NCI-H2107 treated with DMSO at 0.1 percent for 48 hours (cell line): ENCODE measurements around the gene POLRMT.

ENCODE experiments used
- DNase-seq: peaks from one replicate; lab custom pipeline; 2025; ENCODE audit not compliant: unreplicated experiment; lab: John Stamatoyannopoulos, UW

The POLRMT gene

DNA sequence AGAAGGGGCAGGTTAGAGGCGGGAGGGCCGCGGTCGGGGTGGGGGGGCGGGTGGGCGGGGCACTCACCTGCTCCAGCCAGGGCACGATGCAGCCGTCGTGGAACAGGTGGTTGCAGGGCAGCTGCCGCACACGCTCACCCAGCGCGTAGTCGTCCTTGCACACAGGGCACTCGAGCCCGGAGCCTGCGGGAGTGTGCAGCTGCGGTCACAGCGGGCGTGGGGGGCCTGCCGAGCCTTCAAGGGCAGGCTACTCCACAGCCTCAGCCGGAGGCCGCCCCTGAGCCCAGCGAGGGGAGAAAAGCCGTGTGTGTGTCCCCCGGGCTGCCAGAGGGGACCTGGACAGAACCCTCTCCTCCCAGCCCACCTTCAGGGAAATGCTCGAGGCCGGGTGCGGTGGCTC lies 15.0 kb upstream of the POLRMT start:
- DNase-seq = no peak

DNA sequence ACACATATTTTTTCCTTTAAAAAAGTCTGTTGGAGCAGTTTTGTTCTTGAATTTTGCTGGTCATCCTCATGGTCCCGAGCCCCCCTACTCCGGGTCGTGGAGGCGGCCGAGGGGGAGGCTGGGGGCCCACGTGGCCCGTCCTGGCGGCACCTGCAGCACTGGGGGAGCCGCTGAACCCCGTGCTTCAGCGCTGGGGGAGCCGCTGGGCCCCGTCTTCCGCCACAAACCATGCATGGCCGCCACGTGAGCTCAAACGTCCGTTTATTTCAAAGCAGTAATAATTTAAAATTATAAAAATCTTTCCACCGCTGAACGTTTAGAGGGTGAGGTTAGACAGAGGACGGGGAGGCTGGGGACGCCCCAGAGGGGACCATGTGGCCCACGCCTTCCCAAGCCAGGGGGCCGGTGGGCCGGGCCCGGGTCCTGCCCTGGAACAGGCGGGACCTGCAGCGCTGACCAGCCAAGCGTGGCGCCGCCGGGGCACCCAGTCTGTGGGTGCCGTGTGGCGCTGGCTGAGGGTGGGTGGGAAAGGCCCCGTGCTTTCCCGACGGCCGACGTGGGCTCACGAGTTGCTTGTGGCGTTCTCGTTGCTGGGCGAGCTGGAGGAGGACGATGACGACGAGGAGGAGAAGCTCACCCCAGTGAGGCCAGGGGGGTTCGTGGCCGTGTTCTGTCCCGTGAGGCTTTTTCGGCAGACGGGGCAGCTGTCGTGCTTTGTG lies 14.4 kb upstream of the POLRMT start:
- DNase-seq = no peak

DNA sequence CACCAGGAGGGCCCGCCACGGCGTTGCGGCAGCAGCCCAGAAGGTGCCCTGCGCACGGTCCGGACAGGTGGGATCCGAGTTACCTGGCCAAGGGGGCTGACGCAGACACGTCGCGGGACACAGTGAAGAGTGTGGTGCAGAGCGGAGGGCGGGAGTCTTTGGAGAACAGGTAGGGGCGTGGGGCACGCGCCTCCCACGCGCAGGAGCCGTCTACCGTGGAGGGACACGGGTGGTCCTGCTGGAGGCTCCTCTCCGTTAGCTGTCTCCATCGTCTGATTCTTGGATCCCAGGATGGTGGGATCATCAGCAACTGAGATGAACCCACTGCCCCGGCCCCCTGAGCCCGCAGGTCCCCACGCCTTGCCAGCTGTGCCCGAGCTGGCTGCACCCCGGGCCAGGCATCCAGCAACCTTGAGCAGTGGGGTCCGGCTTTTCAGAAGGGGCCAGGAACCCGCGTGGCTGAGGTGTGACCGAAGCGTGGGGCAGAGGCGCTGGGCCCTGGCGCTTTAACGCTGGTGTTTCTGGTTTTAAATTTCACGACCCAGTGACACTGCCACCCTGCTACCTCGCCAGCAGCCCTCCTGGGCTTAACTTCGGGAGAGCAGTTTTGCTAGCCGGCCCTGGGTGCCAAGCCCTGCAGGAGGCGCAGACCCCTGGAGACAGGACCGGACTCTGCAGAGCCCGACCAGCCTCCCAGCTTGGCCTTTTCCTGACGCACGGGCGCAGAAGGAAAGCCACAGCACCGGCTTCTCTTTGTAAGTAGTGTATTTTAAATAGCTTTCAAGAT lies 13.6 kb upstream of the POLRMT start:
- no peak for DNase-seq

DNA sequence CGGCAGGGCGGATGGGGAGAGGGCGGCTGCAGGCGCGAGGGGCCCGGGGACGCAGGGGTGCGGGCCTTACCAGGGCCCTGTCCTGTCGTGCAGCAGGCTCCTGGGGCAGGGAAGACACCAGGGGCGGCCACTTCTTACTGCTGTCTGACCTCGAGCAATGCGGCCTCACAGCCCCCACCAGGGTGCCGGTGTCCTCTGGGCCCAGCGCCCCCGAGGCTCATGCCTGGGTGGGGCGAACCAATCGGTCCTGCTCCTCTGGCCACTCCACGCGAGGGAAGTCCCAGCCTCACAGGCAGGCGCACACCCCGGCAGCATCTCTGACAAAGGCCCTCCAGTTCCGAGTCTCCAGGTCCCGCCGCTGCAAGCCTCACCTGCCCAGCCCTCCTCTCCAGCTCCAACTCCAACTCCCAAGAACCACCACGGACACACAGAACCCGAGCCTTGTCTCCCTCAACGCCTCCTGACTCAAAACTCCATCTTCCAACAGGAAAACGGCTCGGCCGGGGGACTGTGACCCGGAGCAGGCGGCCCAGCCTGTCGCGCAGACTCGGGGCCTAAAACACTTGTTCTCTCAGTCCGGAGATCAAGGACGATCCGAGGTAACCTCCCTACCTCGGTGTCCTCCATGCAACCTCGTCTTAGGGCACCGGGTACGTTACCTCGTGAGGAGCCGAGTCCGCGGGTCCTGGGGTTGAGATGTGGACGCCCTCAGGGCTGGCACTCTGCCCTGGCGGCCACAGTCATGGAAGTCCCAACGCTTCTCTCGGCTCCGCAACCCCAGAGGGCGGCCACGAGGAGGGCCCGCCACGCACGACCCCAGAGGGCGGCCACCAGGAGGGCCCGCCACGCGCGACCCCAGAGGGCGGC lies 12.8 kb upstream of the POLRMT start:
- no peak for DNase-seq

DNA sequence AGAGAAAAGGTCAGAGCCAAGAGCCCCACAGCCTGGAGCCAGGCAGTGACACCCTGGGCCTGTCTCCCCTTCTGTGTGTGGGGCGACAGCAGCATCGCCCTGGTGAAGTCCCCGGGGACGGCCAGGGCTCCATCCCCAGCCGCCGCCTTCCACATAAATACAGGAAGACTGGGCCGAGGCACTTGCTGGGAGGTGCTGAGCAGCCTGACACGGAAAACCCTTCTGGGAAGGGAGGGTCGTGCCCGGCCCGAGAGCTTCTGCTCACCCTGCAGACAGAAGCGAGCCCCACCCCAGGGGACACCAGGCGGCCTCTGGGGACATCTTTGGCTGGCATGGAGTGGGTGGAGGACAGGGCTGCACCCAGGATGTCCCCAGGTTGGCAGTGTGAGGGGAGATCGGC lies 11.5 kb upstream of the POLRMT start:
- no peak for DNase-seq

DNA sequence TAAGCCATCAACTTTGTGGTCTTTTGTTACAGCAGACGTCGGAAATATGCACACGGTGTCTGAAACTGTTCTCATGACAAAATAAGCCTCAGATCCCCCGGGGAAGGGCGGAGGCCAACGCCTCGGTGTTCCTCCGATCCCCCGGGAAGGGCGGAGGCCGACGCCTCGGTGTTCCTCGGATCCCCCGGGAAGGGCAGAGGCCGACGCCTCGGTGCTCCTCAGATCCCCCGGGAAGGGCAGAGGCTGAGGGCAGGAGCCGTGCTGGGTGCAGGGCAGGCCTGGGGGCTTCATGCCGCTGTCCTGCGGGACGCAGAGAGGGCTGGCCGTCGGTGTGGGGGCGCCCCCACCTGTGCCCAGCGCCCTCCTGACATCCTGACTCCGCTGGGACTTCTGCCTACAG lies 11.0 kb upstream of the POLRMT start:
- DNase-seq = no peak

DNA sequence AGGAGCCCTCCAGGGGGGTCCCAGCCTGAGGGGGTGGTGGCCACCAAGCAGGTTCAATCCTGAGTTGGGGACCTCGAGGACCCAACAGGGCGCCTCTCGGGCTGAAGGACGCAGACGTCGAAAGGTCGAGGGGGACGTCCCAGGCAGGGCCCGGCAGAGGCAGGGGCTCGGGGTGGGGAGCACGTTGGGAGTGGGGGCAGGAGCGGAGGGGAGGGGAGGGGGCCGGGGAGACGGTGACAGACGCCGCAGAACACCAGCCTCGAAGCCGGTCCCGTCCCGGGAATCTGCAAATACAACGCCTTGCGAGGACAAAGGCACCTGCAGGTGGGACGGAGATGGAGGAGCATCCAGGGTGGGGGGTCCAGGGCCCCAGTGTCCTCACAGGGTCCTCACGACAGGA lies 10.4 kb upstream of the POLRMT start:
- no peak for DNase-seq

DNA sequence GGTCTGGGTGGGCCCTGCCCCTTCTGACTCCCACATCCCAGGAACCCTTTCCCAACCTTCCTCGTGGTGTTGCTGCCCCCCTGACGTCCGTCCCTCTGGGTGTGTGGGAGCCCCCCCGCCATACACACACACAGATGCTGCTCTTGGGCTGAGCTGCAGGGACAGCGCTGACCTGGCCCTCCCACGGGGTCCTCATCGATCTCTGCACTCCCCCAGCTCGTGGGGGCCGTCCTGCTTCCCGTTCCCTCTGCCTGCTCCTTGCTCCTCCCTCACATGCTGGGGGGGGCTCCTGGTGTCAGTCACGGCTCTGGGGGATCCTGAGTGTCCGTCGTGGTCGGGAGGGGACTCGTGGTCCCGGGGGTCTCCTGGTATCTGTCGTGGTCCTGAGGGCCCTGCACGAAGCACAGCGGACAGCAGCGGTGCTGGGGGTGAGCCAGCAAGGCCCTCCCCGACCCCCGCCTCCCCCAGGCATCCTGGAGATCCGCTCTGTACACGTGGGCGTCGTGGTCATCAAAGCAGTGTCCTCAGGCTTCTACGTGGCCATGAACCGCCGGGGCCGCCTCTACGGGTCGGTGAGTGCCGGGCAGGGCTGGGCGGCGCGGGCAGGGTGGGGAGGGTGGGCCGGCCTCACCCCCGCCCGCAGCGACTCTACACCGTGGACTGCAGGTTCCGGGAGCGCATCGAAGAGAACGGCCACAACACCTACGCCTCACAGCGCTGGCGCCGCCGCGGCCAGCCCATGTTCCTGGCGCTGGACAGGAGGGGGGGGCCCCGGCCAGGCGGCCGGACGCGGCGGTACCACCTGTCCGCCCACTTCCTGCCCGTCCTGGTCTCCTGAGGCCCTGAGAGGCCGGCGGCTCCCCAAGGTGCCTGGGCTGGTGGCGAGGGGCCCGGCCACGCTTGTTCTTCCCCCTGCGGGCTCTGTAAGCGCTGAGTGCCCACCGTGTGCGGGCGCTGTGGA lies 9.7 kb upstream of the POLRMT start:
- DNase-seq = no peak

DNA sequence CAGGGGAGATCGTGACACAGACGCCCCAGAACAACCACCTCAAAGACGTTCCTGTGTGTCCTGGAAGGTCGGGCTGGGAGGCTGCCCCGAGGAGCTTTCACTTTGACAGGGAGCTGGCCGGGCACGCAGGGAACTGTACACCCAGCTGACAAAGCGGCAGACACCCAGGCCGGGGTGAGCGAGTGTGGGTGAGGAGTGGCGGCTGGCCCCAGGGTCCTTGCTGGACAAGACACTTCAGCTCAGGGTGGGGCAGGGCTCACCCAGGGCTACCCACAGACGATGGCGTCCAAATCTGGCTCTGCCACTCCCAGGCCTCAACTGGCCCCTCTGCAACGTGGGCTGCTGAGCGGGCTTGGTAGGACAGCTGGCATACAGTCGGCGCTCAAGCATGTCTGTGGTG lies 8.4 kb upstream of the POLRMT start:
- no peak for DNase-seq

DNA sequence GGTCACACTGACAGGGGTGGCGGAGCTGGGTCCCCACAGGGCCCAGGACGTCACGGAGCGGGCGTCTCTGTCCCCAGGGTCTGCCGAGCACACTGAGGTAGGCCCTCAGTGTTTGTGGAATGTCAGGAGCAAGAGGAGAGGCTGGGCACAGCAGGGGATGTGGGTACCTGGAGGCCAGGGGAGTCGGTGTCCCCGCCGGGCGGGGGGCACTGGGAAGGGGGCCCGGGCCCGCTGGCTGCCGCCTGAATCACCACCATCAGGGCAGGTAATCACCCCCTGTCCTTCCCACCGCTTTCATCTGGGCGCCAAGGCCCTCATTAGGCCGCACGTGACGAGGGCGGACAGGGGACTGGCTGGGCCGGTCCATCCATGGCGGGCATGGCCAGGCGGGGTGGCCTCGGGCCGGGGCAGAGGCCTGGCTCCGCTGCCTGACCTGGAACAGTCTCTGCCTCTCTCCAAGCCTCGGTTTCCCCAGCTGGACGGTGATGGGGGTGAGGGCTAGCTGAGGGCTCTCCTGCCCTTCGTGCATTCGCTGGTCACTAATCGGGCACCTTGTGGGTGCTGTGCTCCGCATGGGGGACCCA lies 7.4 kb upstream of the POLRMT start:
- no peak for DNase-seq

DNA sequence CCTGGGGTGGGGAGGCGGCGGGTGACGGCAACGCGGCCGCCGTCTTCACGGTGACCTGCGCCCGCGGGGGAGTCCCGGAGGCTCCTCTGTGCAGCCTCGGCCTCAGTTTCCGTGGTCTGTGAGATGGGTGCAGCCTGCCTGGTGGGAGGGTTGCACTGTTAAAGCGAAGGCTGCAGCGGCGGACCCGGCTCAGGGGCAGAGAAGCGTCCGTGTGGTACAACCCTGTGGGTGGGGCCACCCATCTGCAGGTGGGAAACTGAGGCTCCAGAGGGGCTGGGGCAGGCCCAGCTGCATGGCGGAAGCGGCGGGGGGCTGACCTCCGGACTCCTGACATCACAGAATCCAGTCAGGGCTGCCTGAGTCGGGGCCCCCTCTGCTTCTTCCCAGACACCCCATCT lies 6.8 kb upstream of the POLRMT start:
- DNase-seq = no peak

DNA sequence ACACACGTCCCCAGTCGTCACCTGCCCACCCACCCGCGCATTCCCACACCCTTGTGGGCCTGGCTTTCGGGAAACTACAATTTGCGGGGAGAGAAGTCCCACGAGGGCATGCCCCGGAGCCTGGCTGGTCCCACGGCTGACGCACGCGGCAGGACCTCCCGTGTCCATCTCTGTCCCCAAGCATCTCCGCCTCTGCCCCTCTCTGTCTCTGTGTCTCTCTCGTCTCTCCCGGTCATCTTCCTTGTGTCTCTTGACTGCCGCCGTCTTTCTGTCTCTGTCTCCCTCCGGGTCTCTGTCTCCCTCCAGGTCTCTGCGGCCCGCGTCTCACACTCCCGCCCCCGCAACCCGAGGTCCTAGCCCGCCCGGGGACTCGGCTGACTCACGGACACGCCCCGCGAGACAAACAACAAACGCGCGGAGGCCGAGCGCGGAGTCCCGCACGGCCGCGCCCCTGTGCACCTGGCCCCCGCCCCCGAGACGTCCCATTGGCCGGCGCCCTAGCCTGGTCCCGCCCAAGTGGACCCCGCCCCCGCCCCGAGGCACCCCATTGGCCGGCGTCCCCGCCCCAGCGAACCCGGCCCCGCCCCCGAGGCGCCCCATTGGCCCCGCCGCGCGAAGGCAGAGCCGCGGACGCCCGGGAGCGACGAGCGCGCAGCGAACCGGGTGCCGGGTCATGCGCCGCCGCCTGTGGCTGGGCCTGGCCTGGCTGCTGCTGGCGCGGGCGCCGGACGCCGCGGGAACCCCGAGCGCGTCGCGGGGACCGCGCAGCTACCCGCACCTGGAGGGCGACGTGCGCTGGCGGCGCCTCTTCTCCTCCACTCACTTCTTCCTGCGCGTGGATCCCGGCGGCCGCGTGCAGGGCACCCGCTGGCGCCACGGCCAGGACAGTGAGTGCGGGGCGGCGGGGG lies 6.2 kb upstream of the POLRMT start, which contains the start of gene FGF22:
TSS of gene FGF22 (plus strand) at position 627 of the 908 bp plus-strand sequence. CDS start at position 674, 47 bp downstream.
- DNase-seq = peak; percentile 31

DNA sequence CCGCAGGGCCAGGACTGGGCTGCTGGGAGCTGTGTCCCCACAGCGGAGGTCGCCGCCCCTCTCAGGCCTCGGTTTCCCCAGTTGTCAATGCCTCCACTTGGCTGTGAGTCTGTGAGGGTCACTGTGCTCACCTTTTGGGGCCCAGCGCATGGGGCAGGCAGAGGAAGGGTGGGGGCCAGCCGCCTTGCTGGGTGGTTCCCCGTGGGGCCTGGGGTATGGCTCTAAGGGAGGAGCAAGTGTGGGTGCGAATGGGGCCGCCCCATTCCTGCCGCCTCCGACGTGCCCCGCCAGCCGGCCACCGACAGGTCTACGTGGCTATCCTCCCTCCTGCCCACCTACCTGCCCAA lies 5.5 kb upstream of the POLRMT start:
- no peak for DNase-seq

DNA sequence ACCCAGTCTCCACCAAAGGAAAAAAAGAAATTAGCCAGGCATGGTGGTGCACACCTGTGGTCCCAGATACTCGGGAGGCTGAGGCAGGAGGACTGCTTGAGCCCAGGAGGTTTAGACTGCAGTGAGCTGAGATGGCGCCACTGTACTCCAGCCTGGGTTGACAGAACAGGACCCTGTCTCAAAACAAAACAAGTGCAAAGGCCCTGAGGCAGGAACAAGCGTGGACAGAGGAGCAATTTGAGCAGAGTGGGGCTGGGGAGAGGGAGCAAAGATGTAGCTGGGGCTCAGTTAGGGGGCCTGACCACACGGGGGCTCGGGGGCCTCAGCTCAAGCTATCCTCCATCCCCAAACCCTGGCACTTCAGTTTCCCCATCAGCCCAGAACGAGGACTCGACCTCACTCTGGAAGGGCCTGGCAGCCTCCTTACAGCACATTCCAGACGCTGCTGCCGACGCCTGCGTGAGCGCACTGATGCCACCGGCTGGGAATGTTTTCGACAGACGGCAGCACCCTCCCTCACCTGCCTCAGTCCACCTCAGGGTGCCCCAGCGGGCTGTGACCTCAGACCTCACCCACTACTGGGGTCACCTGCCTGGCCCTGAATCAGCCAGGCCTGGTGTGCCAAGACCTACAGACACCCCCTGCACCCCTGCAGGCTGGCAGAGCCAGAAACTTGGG lies 1.8 kb upstream of the POLRMT start:
- no peak for DNase-seq

DNA sequence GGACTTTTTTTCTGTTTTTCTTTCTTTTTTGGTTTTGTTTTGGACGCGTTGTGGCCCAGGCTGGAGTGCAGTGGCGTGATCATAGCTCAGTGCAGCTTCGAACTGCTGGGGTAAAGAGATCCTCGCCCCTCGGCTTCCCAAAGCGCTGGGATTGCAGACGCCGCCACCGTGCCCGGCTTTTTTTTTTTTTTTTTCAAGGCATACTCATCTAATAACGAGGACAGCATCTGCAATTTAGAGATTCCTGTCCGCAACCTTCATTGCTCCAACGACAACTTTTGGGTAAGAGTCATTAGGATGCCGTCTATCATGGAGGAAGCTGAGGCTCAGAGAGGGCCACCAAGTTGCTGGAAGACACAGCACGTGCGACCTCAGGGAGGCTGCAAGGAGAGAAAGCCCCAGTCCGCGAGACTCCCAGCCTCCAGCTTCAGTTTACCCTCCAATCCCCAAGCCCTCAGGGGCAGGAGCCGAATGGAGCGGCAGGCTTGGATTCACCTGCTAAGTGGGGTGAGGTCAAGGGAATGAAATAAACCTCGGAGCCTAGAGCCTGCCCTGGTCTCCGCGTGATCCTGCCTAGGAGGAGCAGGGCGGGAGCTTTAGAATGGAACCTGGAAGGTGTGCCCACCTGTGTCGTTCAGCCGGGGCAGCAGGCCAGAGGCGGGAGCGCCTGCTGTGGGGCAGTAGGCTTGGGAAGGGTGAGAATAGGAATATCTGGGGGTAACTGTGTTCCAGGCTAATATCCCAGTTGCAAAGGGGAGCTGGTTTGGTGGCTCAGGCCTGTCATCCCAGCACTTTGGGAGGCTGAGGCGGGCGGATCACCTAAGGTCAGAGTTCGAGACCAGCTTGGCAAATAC lies 676 bp upstream of the POLRMT start:
- no peak for DNase-seq

DNA sequence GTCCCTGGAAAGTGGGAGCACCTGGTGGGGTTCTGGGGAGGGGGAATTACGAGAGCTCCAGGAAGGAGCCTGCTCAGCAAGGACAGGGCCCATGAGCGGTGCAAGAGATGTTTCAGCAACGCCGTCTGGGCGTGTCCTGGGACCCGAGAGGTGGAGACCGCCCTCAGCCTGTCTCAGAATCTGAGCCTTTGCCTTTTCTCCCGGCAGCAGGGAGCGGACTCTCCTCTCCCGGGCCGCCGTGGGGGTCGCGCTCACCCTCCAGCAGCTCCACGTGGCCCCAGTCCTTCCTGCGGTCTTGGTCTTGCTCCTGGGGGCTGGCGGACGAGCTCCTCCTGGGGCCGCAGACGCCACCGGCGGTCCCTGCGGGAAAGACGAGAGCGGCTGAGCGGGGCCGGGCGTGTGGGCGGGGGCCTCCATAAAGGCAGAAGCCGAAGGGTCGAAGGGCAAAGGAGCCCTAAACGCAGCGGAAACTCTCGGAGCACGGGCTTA lies 714 bp downstream of the POLRMT start:
- no peak for DNase-seq

DNA sequence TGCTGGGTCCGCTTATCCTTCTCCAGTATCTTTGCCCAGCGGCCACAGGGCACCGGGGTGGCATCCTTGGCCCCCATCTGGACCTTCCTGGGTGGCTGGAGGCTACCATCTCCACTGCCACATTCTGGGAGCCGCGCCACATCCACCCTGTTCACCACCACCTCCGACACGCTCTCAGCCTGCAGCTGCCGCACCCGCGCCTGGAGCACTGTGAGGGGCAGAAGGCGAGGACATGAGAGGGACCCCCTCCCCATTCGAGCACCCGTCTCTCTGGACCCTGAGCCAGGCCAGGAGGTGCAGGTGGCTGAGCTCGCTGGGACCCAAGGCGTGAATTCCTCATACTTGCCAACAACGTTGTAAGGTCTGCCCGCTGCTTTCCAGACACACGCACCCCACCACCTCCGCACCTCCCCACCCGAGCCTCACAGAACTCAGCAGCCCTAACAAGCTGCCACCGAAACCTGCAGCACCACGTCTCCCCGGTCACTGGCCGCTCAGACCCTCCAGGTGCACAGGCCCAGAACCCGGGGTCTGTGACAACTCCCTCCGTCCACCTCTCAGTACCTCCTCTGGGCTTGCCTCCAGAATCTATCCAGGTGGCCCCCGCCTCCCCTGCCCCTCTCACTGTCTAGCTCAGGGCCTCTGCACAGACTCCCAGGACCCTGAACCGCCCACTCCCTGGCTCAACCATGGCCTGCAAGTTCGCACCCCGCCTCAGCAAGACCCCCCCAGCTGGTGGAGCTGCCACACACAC lies 3.2 kb downstream of the POLRMT start:
- DNase-seq = no peak
